GM12892 (cell line): Measurements from ENCODE around the gene GNAL.
"Not testable (repeated sequence)": the region's sequence is repeated elsewhere in the genome, so short reads cannot be mapped to it uniquely, and the experiment has no call there.

Source experiments
- POLR2A ChIP-seq: IDR thresholded peaks from 2 replicates; pipeline ENCODE4 v1.6.1; 2011; ENCODE audit warnings: low read depth, low read length, control low read depth
- POLR2AphosphoS5 ChIP-seq: IDR thresholded peaks from 2 replicates; pipeline ENCODE4 v1.6.1; 2011; ENCODE audit warnings: low read depth, low read length, control low read depth
- TAF1 ChIP-seq: IDR thresholded peaks from 2 replicates; pipeline ENCODE4 v1.6.1; 2011; ENCODE audit warnings: low read depth, mild to moderate bottlenecking, control low read depth, low read length, borderline replicate concordance

GRCh38 chr18:11716767-11717315 is 27.8 kb downstream of the GNAL start:
- TF ChIP-seq POLR2A, POLR2AphosphoS5, TAF1: not testable (repeated sequence)
